ENCODE data around the gene GALNS.
"Not testable (repeated sequence)": the region's sequence is repeated elsewhere in the genome, so short reads cannot be mapped to it uniquely, and the experiment has no call there.

GALNS gene

DNA sequence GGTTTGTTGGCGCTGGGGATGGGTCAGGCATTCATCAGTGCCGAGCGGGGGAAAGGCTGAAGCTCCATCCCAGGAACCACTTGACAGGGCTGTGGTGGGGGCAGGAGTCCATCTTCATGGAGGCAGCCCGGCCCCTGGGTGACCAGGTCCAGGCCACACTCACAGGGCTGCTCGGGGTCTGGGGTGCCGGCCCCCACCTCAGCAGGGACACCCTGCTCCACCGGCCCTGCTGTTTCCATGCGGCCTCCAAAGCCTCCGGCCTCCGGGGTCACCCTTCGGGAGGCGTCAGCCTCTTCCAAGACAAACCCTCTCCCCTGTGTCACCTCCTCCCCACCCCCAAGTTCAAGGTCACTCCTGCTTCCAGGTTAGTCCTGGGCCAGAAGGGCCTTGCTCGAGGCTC is 22.1 kb downstream of the GALNS start:
- peaks cover 65% of the 10 kb centered on the region for H3K4me1 ChIP-seq
- TF ChIP-seq Cebpa-rat (IDR thresholded peaks at IDR 0.05) = no peak

DNA sequence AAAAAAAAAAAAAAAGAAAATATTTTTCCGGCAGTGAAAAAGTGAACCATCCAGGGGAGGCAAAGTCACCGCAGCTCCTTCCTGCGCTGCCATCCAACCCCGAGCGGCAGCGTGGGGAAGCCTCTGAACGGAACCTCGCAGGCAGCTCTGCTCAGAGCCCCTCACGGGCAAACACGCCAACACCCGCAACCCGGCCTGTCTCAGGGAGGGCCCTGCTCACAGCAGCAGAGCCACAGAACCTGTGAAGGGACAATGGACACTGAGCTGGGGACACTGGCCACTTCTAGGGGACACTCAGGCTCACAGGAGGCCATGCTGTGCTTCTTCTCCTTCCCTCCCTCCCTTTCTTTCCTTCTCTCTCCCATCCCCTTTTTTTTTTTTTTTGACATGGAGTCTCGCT is 23.7 kb downstream of the GALNS start:
- TF ChIP-seq Cebpa-rat (IDR thresholded peaks at IDR 0.05) = no peak
- H3K9me3 ChIP-seq = no peaks in the 10 kb centered on the region
- peak overlapping the region; percentile 57 for H3K4me2 ChIP-seq
- H3K27me3 ChIP-seq = peaks cover 16% of the 10 kb centered on the region
- H3K9ac ChIP-seq = no peak overlapping the region
- peaks cover 49% of the 10 kb centered on the region for H3K4me1 ChIP-seq
- H3K4me3 ChIP-seq = no peak overlapping the region
- H3K36me3 ChIP-seq = peaks cover 37% of the 10 kb centered on the region
- peaks cover 37% of the 10 kb centered on the region for H4K20me1 ChIP-seq
- H3K27ac ChIP-seq = no peak overlapping the region

More for the DNA sequence above, 22.1 kb downstream of the GALNS start:
- Histone ChIP-seq H3K9me3 (no peaks in the 10 kb centered on the region), H3K9ac (no peak overlapping the region), H3K27me3 (peaks cover 16% of the 10 kb centered on the region), H4K20me1 (peaks cover 52% of the 10 kb centered on the region), H3K4me3 (no peak overlapping the region), H3K27ac (no peak overlapping the region), H3K4me2 (no peak overlapping the region), H3K36me3 (peaks cover 35% of the 10 kb centered on the region)

DNA sequence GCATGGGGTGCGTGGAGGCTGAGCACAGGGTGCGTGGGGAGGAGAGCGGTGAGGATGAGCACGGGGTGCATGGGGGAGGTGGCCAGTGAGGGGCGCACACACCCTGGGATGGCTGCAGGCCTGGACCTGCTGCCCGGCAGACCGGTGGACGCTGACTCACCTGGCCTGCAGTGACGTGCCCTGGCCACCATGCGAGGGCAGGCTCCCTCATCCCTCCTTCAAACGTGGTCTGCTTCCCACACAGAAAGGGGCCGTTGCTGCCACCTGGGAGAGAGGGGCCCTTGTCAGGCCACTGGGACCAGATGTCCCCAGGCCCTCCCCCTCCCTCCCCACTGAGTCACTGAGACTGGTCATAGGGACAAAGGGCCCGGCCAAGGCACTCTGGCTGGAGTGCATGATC is 24.9 kb downstream of the GALNS start:
- Histone ChIP-seq H4K20me1 (peaks cover 24% of the 10 kb centered on the region), H3K9ac (no peak overlapping the region), H3K4me2 (no peak overlapping the region), H3K4me3 (no peak overlapping the region), H3K36me3 (peaks cover 49% of the 10 kb centered on the region), H3K27ac (no peak overlapping the region), H3K9me3 (no peaks in the 10 kb centered on the region), H3K4me1 (peaks cover 37% of the 10 kb centered on the region), H3K27me3 (peaks cover 16% of the 10 kb centered on the region)
- TF ChIP-seq Cebpa-rat (IDR thresholded peaks at IDR 0.05) = no peak

DNA sequence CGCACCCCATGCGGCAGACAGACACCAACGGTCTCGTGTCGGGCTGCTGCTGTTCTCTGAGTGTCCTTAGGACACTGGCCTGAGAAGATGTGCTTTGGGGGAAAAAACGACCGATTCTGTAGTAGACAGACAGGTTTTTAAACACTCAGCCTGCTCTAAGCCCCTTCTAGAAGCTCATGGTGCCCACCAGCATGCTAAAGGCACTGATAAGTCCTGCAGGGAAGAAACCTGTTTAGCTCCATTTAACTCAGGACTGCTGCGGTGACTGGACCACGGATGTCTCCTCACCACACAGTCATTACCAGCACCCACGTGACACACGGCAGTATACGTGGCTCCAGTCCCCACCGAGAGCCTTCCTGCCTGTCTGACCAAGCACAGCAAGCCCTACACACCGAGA is 26.0 kb downstream of the GALNS start:
- H3K36me3 ChIP-seq = peaks cover 56% of the 10 kb centered on the region
- no peak for TF ChIP-seq Cebpa-rat (IDR thresholded peaks at IDR 0.05)
- peaks cover 14% of the 10 kb centered on the region for H4K20me1 ChIP-seq
- no peak overlapping the region for H3K9ac ChIP-seq
- no peak overlapping the region for H3K4me3 ChIP-seq
- no peaks in the 10 kb centered on the region for H3K9me3 ChIP-seq
- no peak overlapping the region for H3K27ac ChIP-seq
- H3K4me2 ChIP-seq = no peak overlapping the region
- peaks cover 11% of the 10 kb centered on the region for H3K27me3 ChIP-seq
- peaks cover 30% of the 10 kb centered on the region for H3K4me1 ChIP-seq

DNA sequence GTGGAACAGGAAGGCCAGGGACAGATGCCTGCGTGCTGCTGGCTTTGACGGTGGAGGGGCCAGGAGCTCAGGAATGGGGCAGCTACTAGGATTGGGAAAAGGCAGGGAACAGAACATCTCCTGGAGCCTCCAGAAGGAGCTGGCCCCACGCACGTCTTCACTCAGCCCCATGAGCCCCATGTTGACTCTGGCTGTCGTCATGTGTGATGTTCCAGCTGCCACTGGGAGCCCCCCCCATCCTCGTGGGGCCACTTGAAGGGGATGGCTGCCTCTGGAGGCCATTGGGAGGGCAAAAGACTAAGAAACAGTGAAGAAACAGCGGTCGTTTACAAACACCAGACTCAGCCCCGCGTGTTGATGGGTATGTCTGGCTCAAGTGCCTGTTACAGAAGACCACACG is 26.5 kb downstream of the GALNS start:
- H3K27me3 ChIP-seq = peaks cover 6% of the 10 kb centered on the region
- H3K4me3 ChIP-seq = no peak overlapping the region
- H3K4me2 ChIP-seq = no peak overlapping the region
- H3K27ac ChIP-seq = no peak overlapping the region
- peaks cover 8% of the 10 kb centered on the region for H4K20me1 ChIP-seq
- peaks cover 56% of the 10 kb centered on the region for H3K36me3 ChIP-seq
- H3K4me1 ChIP-seq = peaks cover 24% of the 10 kb centered on the region
- no peaks in the 10 kb centered on the region for H3K9me3 ChIP-seq
- no peak overlapping the region for H3K9ac ChIP-seq
- no peak for TF ChIP-seq Cebpa-rat (IDR thresholded peaks at IDR 0.05)

DNA sequence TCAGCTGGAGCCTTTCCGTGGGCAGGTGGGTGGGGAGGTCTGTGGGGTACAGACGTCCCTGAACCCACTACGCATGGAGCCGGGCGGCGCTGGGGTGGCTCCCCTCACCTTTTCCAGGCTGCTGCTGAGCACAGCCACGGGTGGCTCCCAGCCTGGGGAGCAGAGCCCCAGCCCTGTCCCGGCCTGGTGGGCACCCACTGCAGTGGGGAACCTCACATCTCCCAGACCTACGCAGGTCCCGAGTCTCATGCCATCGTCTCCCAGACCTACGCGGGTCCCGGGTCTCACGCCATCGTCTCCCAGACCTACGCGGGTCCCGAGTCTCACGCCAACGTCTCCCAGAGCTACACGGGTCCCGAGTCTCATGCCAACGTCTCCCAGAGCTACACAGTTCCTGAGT is 28.0 kb downstream of the GALNS start:
- Histone ChIP-seq H4K20me1 (no peaks in the 10 kb centered on the region; the same call in 1 of the 2 replicates), H3K36me3 (peaks cover 60% of the 10 kb centered on the region)
- TF ChIP-seq Cebpa-rat (IDR thresholded peaks at IDR 0.05) = no peak

DNA sequence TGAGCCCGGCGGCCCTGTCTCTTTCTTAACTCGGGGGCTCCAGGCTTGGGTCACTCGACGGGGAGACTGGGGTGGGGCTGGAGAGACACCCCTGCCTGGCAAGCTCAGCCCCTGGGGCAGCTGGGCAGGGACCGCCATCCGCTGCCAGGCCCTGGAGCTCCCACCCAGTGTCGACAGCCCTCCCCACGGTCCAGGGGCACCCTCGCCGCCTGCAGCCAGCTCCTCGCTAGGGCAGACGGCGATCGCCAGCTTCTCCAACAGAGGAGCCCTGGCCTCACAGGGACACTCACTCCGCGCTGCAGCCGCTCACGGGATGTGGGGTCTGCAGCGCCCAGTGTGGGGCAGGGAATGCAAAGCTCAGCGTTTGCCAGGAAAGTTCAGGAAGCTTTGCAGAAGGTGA is 29.0 kb downstream of the GALNS start:
- Histone ChIP-seq H3K27me3 (no peaks in the 10 kb centered on the region), H4K20me1 (no peaks in the 10 kb centered on the region; the same call in 1 of the 2 replicates), H3K9ac (no peak overlapping the region), H3K4me3 (no peak overlapping the region), H3K27ac (no peak overlapping the region), H3K9me3 (no peaks in the 10 kb centered on the region), H3K4me1 (peaks cover 7% of the 10 kb centered on the region), H3K4me2 (no peak overlapping the region), H3K36me3 (peaks cover 70% of the 10 kb centered on the region)
- TF ChIP-seq Cebpa-rat (IDR thresholded peaks at IDR 0.05) = no peak

More for the DNA sequence above, 28.0 kb downstream of the GALNS start:
- Histone ChIP-seq H3K9me3 (no peaks in the 10 kb centered on the region), H3K4me1 (peaks cover 17% of the 10 kb centered on the region), H3K9ac (no peak overlapping the region), H3K27ac (no peak overlapping the region), H3K4me2 (no peak overlapping the region), H3K27me3 (no peaks in the 10 kb centered on the region), H3K4me3 (no peak overlapping the region)

DNA sequence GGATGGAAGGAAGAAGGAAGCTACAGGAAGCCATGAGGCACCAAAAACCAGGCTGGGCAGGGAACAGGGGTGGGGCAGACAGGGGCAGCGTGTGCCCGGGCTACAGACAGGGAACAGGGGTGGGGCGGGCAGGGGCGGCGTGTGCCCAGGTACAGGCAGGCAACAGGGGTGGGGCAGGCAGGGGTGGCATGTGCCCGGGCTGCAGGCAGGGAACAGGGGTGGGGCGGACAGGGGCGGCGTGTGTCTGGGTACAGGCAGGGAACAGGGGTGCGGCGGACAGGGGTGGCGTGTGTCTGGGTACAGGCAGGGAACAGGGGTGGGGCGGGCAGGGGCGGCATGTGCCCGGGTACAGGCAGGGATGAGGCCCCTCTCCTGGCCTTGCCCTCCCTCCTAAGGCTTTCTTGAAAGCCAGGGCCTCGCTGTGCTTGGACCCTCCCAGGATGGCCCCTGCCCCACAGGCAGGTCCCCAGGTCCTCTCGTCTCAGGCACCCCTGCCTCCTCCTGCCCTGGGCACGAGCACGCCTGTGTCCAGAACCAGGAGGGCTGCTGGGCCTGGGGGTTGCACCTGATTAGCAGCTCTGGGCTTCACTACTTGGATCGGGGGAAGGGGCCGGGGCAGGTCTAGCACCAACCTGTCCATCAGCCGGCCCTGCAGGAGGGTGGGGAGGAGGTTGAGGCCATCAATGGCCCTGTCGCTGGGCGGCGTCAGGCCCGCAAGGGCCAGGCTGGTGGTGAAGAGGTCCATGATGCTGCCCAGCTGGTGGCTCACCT is 30.5 kb downstream of the GALNS start:
- H3K9me3 ChIP-seq = no peaks in the 10 kb centered on the region
- peaks cover 6% of the 10 kb centered on the region for H4K20me1 ChIP-seq
- peaks cover 85% of the 10 kb centered on the region for H3K36me3 ChIP-seq
- no peak overlapping the region for H3K9ac ChIP-seq
- no peaks in the 10 kb centered on the region for H3K27me3 ChIP-seq
- no peak overlapping the region for H3K27ac ChIP-seq
- no peak for TF ChIP-seq Cebpa-rat (IDR thresholded peaks at IDR 0.05)
- no peak overlapping the region for H3K4me2 ChIP-seq
- no peak overlapping the region for H3K4me3 ChIP-seq
- peaks cover 8% of the 10 kb centered on the region for H3K4me1 ChIP-seq

DNA sequence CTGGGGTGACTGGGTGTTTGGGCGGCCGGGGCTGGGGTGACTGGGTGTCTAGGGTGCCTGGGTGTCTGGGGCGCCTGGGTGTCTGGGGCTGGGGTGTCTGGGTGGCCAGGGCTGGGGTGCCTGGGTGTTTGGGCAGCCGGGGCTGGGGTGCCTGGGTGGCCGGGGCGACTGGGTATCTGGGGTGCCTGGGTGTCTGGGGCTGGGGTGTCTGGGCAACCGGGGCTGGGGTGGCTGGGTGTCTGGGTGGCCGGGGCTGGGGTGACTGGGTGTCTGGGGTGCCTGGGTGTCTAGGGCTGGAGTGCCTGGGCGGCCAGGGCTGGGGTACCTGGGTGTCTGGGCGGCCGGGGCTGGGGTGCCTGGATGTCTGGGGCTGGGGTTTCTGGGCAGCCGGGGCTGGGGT is 31.6 kb downstream of the GALNS start:
- Histone ChIP-seq H3K4me2 (no peak overlapping the region), H3K9ac (no peak overlapping the region), H3K27me3 (no peaks in the 10 kb centered on the region), H3K4me1 (peaks cover 19% of the 10 kb centered on the region), H4K20me1 (peaks cover 8% of the 10 kb centered on the region), H3K36me3 (peaks cover 88% of the 10 kb centered on the region), H3K4me3 (no peak overlapping the region), H3K9me3 (no peaks in the 10 kb centered on the region), H3K27ac (no peak overlapping the region)
- no peak for TF ChIP-seq Cebpa-rat (IDR thresholded peaks at IDR 0.05)

DNA sequence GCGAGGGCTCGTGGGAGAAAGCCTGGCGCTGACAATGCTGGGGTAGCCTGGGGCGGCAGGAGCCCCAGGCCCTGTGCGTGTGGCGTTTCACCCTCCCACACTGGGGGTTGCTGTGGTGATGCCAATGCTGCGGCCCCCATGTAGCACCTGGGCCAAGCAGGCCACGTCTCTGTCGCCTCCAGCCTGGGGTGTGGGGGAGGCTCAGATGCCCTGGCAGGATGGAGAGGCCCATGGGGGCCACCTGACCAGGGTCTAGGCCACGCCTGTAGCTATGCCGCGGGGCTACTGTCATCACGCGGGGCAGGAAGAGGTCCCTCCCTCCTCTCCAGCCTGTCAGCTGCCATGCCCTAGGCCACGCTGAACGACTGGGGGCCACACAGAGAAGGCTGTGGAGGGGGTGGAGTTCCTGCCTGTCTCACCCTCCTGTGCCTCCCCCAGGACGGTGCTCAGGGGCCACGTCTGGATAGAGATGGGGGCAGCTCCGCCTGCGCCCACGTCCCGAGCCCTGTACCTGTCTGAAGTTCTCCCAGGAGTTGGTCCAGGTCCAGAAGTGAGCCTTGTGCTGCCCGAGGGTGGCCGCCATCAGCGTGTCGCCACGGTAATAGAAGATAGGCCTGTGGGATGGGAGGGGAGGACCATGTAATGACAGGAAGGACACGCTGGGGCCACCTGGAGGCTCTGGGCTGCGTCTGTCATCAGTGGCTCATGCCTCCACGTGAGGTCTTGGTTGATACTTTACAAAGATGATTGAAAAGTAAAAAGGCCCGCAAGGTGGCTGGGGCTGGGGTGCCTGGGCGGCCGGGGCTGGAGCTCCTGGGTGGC is 32.3 kb downstream of the GALNS start:
- Histone ChIP-seq H3K27me3 (no peaks in the 10 kb centered on the region), H3K36me3 (peaks cover 87% of the 10 kb centered on the region), H3K4me1 (peaks cover 19% of the 10 kb centered on the region), H3K9ac (no peak overlapping the region), H3K27ac (no peak overlapping the region), H3K9me3 (no peaks in the 10 kb centered on the region), H3K4me3 (no peak overlapping the region), H3K4me2 (no peak overlapping the region), H4K20me1 (peaks cover 8% of the 10 kb centered on the region)
- TF ChIP-seq Cebpa-rat (IDR thresholded peaks at IDR 0.05) = no peak

DNA sequence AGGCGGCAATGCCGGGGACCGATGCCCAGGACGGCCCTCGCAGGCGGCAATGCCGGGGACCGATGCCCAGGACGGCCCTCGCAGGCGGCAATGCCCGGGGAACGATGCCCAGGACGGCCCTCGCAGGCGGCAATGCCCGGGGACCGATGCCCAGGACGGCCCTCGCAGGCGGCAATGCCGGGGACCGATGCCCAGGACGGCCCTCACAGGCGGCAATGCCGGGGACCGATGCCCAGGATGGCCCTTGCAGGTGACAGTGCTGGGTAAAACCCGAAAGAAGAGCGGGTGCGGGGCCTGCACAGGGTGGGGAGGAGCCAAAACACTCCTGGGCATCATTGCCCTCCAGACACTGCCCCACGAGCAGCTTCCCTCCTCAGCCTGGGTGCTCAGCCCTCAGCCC is 33.1 kb downstream of the GALNS start:
- not testable (repeated sequence) for H3K4me2 ChIP-seq, H3K27me3 ChIP-seq, H3K9ac ChIP-seq, H4K20me1 ChIP-seq, H3K4me3 ChIP-seq, H3K9me3 ChIP-seq, H3K27ac ChIP-seq
- Histone ChIP-seq H3K4me1 (peaks cover 19% of the 10 kb centered on the region), H3K36me3 (peaks cover 80% of the 10 kb centered on the region)

Measured in BLaER1 (cell line).